ENCODE measurements around the gene CTBP2. TPM values are rescaled to one million over a fixed set of nuclear protein-coding genes. Genes with fewer than 3 reads are reported as not detected.

CTBP2 gene
- total and polyA plus RNA-seq, 10 of the 15 experiments (the other 5 are each of a cell fraction or from before 2014, with no cell fraction given): 0.02 to 0.72 (median 0.06) TPM; not detected in 2

DNA sequence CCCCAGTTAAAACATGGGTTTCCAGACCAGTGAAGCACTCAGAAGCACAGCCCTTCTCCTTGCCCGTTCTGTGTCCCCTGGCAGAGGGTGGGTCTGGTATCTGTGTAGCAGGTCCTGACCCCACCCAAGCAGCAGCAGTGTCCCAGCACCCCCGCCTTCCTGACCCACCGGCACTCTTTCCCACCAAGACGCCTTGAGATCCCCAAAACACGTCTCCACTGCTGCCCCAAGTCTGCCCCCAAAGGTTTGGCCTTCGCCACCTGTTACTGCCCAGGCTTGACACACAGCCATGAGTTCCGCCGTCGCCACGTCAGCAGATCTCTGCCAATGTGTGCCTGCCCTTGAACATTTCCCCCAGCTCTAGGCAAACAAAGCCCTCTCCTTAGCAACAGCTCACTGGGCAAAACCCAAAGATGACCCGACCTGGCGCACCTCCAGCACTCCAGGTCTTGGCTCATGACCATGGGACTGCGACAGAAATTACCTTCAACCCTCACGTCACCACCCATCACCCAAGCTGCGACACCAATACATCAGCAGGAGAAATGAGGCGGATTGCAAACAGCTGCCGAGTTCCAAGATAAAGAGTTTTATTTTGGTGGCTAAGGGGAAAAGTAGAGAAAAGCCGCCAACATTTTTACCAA is 75.6 kb downstream of the CTBP2 start:
- no peaks in the 10 kb centered on the region for H4K20me1 ChIP-seq (ENCODE audit: control insufficient read depth, insufficient read depth)
- SMC1A ChIA-PET (ENCODE audit: uncharacterized antibody, unreplicated experiment): no interaction called here
- WGBS (ENCODE audit: insufficient coverage, insufficient replicate concordance, low lambda C conversion rate, missing lambda C conversion rate): 43% methylated on average over 18 of the region's 18 CpGs
- no peaks in the 10 kb centered on the region for H3K36me3 ChIP-seq (ENCODE audit: control insufficient read depth in 2 of 2, insufficient read depth in 2 of 2, low read length in 1 of 2)
- intact Hi-C loops (cut with micrococcal nuclease; ENCODE audit: unreplicated experiment): no loop called here
- H3K27ac ChIP-seq (ENCODE audit: control insufficient read depth, insufficient read depth): no peak overlapping the region
- CTCF ChIA-PET: no interaction called here
- DNase-seq (ENCODE audit: low read depth, low spot score) (no peak), FAIRE-seq (no peak), ATAC-seq (no peak)
- H3K4me3 ChIP-seq: no peak overlapping the region
- in situ Hi-C loops (cut with MboI): no loop called here
- RAD21 ChIA-PET (ENCODE audit: unreplicated experiment): no interaction called here
- BruUV-seq (replicated peaks): no TSS peak
- H3K9me3 ChIP-seq (replicated peaks; ENCODE audit: control insufficient read depth, insufficient read depth, low read length): no peaks in the 10 kb centered on the region
- H3K79me2 ChIP-seq (ENCODE audit: control insufficient read depth, insufficient read depth, low read length): no peaks in the 10 kb centered on the region
- POLR2A ChIA-PET: no interaction called here
- peaks cover 0 to 6% of the 10 kb centered on the region in 2 experiments; a peak in 2 of 4 replicates for H3K27me3 ChIP-seq (replicated peaks in 1 of 2; ENCODE audit: control insufficient read depth in 2 of 2, insufficient read depth in 2 of 2, low read length in 1 of 2)
- H3K9ac ChIP-seq (ENCODE audit: control insufficient read depth, insufficient read depth, low read length): no peak overlapping the region
- no peak overlapping the region for H2AFZ ChIP-seq (ENCODE audit: control insufficient read depth, low read depth, low read length)
- H3K4me2 ChIP-seq (ENCODE audit: control insufficient read depth, insufficient read depth): no peak overlapping the region
- no peaks in the 10 kb centered on the region for H3K4me1 ChIP-seq (ENCODE audit: control insufficient read depth, insufficient read depth, low read length)
- TF ChIP-seq NFYA (IDR thresholded peaks at IDR 0.05; ENCODE audit: borderline replicate concordance, low read depth, low read length) (no peak), ZBTB4 (CRISPR knock-in tag; IDR thresholded peaks at IDR 0.05) (no peak), CHD1 (IDR thresholded peaks at IDR 0.05; ENCODE audit: low read depth, low read length) (no peak), STAT3 (IDR thresholded peaks at IDR 0.05; ENCODE audit: low read depth, low read length) (no peak), TCF3 (IDR thresholded peaks at IDR 0.05; ENCODE audit: borderline replicate concordance, insufficient read depth, low read depth, low read length) (no peak), ZSCAN29 (IDR thresholded peaks at IDR 0.05) (no peak), ZNF592 (IDR thresholded peaks at IDR 0.05) (no peak), NFXL1 (IDR thresholded peaks at IDR 0.05; ENCODE audit: borderline replicate concordance) (no peak), SREBF1 (IDR thresholded peaks at IDR 0.05; ENCODE audit: low read length) (no peak)
- TF ChIP-seq, protein P1, sequence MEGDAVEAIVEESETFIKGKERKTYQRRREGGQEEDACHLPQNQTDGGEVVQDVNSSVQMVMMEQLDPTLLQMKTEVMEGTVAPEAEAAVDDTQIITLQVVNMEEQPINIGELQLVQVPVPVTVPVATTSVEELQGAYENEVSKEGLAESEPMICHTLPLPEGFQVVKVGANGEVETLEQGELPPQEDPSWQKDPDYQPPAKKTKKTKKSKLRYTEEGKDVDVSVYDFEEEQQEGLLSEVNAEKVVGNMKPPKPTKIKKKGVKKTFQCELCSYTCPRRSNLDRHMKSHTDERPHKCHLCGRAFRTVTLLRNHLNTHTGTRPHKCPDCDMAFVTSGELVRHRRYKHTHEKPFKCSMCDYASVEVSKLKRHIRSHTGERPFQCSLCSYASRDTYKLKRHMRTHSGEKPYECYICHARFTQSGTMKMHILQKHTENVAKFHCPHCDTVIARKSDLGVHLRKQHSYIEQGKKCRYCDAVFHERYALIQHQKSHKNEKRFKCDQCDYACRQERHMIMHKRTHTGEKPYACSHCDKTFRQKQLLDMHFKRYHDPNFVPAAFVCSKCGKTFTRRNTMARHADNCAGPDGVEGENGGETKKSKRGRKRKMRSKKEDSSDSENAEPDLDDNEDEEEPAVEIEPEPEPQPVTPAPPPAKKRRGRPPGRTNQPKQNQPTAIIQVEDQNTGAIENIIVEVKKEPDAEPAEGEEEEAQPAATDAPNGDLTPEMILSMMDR (IDR thresholded peaks at IDR 0.05 in 2 of 3, conservative IDR thresholded peaks at IDR 0.05 in 1 of 3; ENCODE audit: control insufficient read depth in 2 of 3, extremely low read depth in 1 of 3, insufficient read depth in 1 of 3, low read depth in 3 of 3, low read length in 3 of 3): no peak

All from GM12878 (cell line).